Activated CD8-positive, alpha-beta T cell treated with anti-CD3 and anti-CD28 coated beads for 36 hours (primary cell): ENCODE measurements around the gene HSP90AB1. TPM values are rescaled to one million over a fixed set of nuclear protein-coding genes. Genes with fewer than 3 reads are reported as not detected.

Source experiments
- ATAC-seq: fragments of 200-7000 bp; cut with Tn5 transposase; one replicate; pipeline ENCODE4 v1.10.0; 2021; ENCODE audit warnings: mild to moderate bottlenecking, moderate library complexity
- CTCF ChIA-PET: fragments of 350-600 bp; sonication (Branson Sonifier 250); formaldehyde crosslinking; loops from one replicate; lab custom pipeline; 2021; ENCODE audit warnings: antibody characterized with exemption; lab: Charles Lee
- POLR2A ChIA-PET: fragments of 350-600 bp; sonication (Branson Sonifier 250); formaldehyde crosslinking; loops from one replicate; lab custom pipeline; 2021; ENCODE audit warnings: antibody characterized with exemption; lab: Charles Lee
- DNase-seq: peaks from one replicate; pipeline ENCODE4 v3.0.0-alpha.2; 2020
- H3K27ac Mint-ChIP-seq: one replicate; pipeline ENCODE4 v1.8.0; 2021; ENCODE audit warnings: mild to moderate bottlenecking, mixed read lengths
- H3K27me3 Mint-ChIP-seq: one replicate; pipeline ENCODE4 v1.8.0; 2021; ENCODE audit warnings: mixed read lengths
- H3K36me3 Mint-ChIP-seq: one replicate; pipeline ENCODE4 v1.8.0; 2021; ENCODE audit warnings: low read depth, mixed read lengths
- H3K4me1 Mint-ChIP-seq: one replicate; pipeline ENCODE4 v1.8.0; 2021; ENCODE audit warnings: low read depth, mixed read lengths
- H3K4me3 Mint-ChIP-seq: one replicate; pipeline ENCODE4 v1.8.0; 2021; ENCODE audit warnings: mild to moderate bottlenecking, moderate library complexity, mixed read lengths
- H3K9me3 Mint-ChIP-seq: one replicate; pipeline ENCODE4 v1.8.0; 2021; ENCODE audit warnings: mixed read lengths
- CTCF ChIP-seq: fragments of 200-600 bp; IDR thresholded peaks from one replicate; pipeline ENCODE4 v1.8.0; 2022; ENCODE audit warnings: antibody characterized with exemption, mild to moderate bottlenecking
- intact Hi-C: fragments of 100-400 bp; cut with micrococcal nuclease; formaldehyde crosslinking; loops from one replicate; pipeline ENCODE4 v1.10.0; 2022
- total RNA-seq, 2 experiments: library from RNA; stranded (reverse); gene quantifications; one replicate each; pipeline ENCODE4 v1.2.3, GENCODE V29; 2021

The HSP90AB1 gene
- total RNA-seq, 2 experiments from 2014 or later = 2,124 to 2,130 TPM

- DNase-seq (no peak), ATAC-seq (no peak)
- TF ChIP-seq CTCF = no peak
- peaks cover 37% of the 10 kb centered on the region for H3K36me3 Mint-ChIP-seq
- no peaks in the 10 kb centered on the region for H3K27me3 Mint-ChIP-seq
- intact Hi-C loops = no loop called here
- ChIA-PET CTCF (interaction anchor here (4.9 to 7.1 kb wide), 2 partner anchors 9 to 53 kb away, joined by 28 to 52 read pairs; no protein-coding TSS in a partner anchor), POLR2A (interaction anchor here (0.6 to 7.7 kb wide), 7 partner anchors 9 to 618 kb away, joined by 3 to 131 read pairs (median 6); partner anchors contain the start of genes HSP90AB1, MYMX and SLC35B2)
- H3K4me1 Mint-ChIP-seq = peaks cover 36% of the 10 kb centered on the region
- H3K27ac Mint-ChIP-seq = no peak overlapping the region
- H3K9me3 Mint-ChIP-seq = no peaks in the 10 kb centered on the region
- peak overlapping the region; percentile 24 for H3K4me3 Mint-ChIP-seq
Observed at GRCh38 chr6:44225579-44226325, 21.1 kb upstream of the HSP90AB1 start.

- no peaks in the 10 kb centered on the region for H3K9me3 Mint-ChIP-seq
- intact Hi-C loops = no loop called here
- no peaks in the 10 kb centered on the region for H3K27me3 Mint-ChIP-seq
- ChIA-PET POLR2A (interaction anchor here (0.6 to 7.7 kb wide), 6 partner anchors 9 to 174 kb away, joined by 3 to 131 read pairs (median 15); partner anchors contain the start of genes HSP90AB1, MYMX and SLC35B2), CTCF (interaction anchor here (1.4 to 7.1 kb wide), 3 partner anchors 8 to 129 kb away, joined by 3 to 52 read pairs (median 28); no protein-coding TSS in a partner anchor)
- ATAC-seq = no peak
- H3K27ac Mint-ChIP-seq = no peak overlapping the region
- peaks cover 31% of the 10 kb centered on the region for H3K4me1 Mint-ChIP-seq
- no peak for TF ChIP-seq CTCF
- peaks cover 44% of the 10 kb centered on the region for H3K36me3 Mint-ChIP-seq
- H3K4me3 Mint-ChIP-seq = no peak overlapping the region
- no peak for DNase-seq
Observed at GRCh38 chr6:44226368-44227147, 20.3 kb upstream of the HSP90AB1 start.

- DNase-seq (no peak), ATAC-seq (no peak)
- Mint-ChIP-seq H3K4me1 (peaks cover 26% of the 10 kb centered on the region), H3K9me3 (no peaks in the 10 kb centered on the region), H3K27me3 (no peaks in the 10 kb centered on the region), H3K36me3 (peaks cover 48% of the 10 kb centered on the region), H3K27ac (no peak overlapping the region), H3K4me3 (no peak overlapping the region)
- TF ChIP-seq CTCF = no peak
- intact Hi-C loops = no loop called here
- ChIA-PET CTCF (interaction anchor here (1.3 to 7.1 kb wide), 5 partner anchors 7 to 129 kb away, joined by 3 to 52 read pairs (median 4); no protein-coding TSS in a partner anchor), POLR2A (interaction anchor here (0.6 to 7.7 kb wide), 3 partner anchors 8 to 17 kb away, joined by 4 to 131 read pairs (median 6); partner anchors contain the start of genes HSP90AB1 and MYMX)
Observed at GRCh38 chr6:44227148-44227793, 19.6 kb upstream of the HSP90AB1 start.

GRCh38 chr6:44228031-44228430, 18.9 kb upstream of the HSP90AB1 start:
- no peak overlapping the region for H3K4me3 Mint-ChIP-seq
- intact Hi-C loops = no loop called here
- ChIA-PET CTCF (interaction anchor here (1.3 to 7.1 kb wide), 3 partner anchors 7 to 55 kb away, joined by 3 to 52 read pairs (median 4); no protein-coding TSS in a partner anchor), POLR2A (interaction anchor here (7.7 kb wide), 1 partner anchor 17 kb away, joined by 131 read pairs; the partner anchor contains the start of gene HSP90AB1)
- H3K27ac Mint-ChIP-seq = no peak overlapping the region
- peaks cover 52% of the 10 kb centered on the region for H3K36me3 Mint-ChIP-seq
- TF ChIP-seq CTCF = no peak
- peaks cover 18% of the 10 kb centered on the region for H3K4me1 Mint-ChIP-seq
- H3K9me3 Mint-ChIP-seq = no peaks in the 10 kb centered on the region
- H3K27me3 Mint-ChIP-seq = no peaks in the 10 kb centered on the region
- ATAC-seq = no peak
- no peak for DNase-seq
